Keratinocyte (primary cell): Measurements from ENCODE around the gene ASCC2. TPM values are rescaled to one million over a fixed set of nuclear protein-coding genes. Genes with fewer than 3 reads are reported as not detected.

Experiments
- DNase-seq: peaks from one replicate; pipeline ENCODE4 v3.0.0-alpha.2; 2011; ENCODE audit warnings: low read depth, missing footprints, low spot score
- FAIRE-seq: peaks from 2 replicates; lab custom pipeline; 2011; peaks lifted over from hg19 to GRCh38; lab: Jason Lieb, UNC
- H2AFZ ChIP-seq: 2 replicates; pipeline ENCODE4 v1.6.0; 2012; ENCODE audit warnings: low read length, control low read depth, inconsistent platforms; ENCODE audit not compliant: control insufficient read depth
- H3K27ac ChIP-seq: 2 replicates; pipeline ENCODE4 v1.5.1; 2011; ENCODE audit warnings: low read length; ENCODE audit not compliant: control insufficient read depth, insufficient read depth
- H3K27me3 ChIP-seq: 3 replicates; pipeline ENCODE4 v1.6.0; 2011; ENCODE audit warnings: low read length; ENCODE audit not compliant: control insufficient read depth, insufficient read depth; ENCODE audit errors: extremely low read depth
- H3K36me3 ChIP-seq, 2 experiments: 2 replicates in 1 of 2; 3 replicates in 1 of 2; pipeline ENCODE4 v1.5.1; 2011; ENCODE audit warnings: low read length in 2 of 2, mild to moderate bottlenecking in 1 of 2; ENCODE audit not compliant: control insufficient read depth in 2 of 2, insufficient read depth in 2 of 2; ENCODE audit errors: extremely low read depth in 1 of 2
- H3K4me1 ChIP-seq: 3 replicates; pipeline ENCODE4 v1.5.1; 2011; ENCODE audit warnings: low read length; ENCODE audit not compliant: control insufficient read depth, insufficient read depth; ENCODE audit errors: extremely low read depth
- H3K4me2 ChIP-seq: 3 replicates; pipeline ENCODE4 v1.6.0; 2011; ENCODE audit warnings: low read depth, low read length; ENCODE audit not compliant: control insufficient read depth, insufficient read depth; ENCODE audit errors: extremely low read depth
- H3K4me3 ChIP-seq, 3 experiments: fragments of 200-600 bp in 1 of 3; sonication (generic) in 1 of 3; 2 replicates in 2 of 3; 3 replicates in 1 of 3; pipeline ENCODE4 v1.5.1; 2011 to 2016; ENCODE audit warnings: low read length in 3 of 3, mild to moderate bottlenecking in 3 of 3, control low read depth in 2 of 3, inconsistent platforms in 1 of 3, low read depth in 1 of 3, mixed read lengths in 1 of 3, mixed run types in 1 of 3, moderate library complexity in 1 of 3; ENCODE audit not compliant: control insufficient read depth in 2 of 3, insufficient read depth in 2 of 3; ENCODE audit errors: extremely low read depth in 1 of 3
- H3K79me2 ChIP-seq: 2 replicates; pipeline ENCODE4 v1.6.0; 2012; ENCODE audit warnings: low read length; ENCODE audit not compliant: control insufficient read depth, insufficient read depth
- H3K9ac ChIP-seq: 3 replicates; pipeline ENCODE4 v1.6.0; 2011; ENCODE audit warnings: low read length; ENCODE audit not compliant: control insufficient read depth, insufficient read depth; ENCODE audit errors: extremely low read depth
- H3K9me1 ChIP-seq: 3 replicates; pipeline ENCODE4 v1.6.0; 2011; ENCODE audit warnings: low read length; ENCODE audit not compliant: control insufficient read depth, insufficient read depth; ENCODE audit errors: extremely low read depth
- H3K9me3 ChIP-seq: 2 replicates; pipeline ENCODE4 v1.5.1; 2012; ENCODE audit warnings: low read depth, low read length; ENCODE audit not compliant: control insufficient read depth
- H4K20me1 ChIP-seq: 3 replicates; pipeline ENCODE4 v1.6.0; 2011; ENCODE audit warnings: low read length; ENCODE audit not compliant: control insufficient read depth, insufficient read depth; ENCODE audit errors: extremely low read depth
- CTCF ChIP-seq, 3 experiments: IDR thresholded peaks in 1 of 3; conservative IDR thresholded peaks in 1 of 3; optimal IDR thresholded peaks in 1 of 3; 2 replicates in 2 of 3; 3 replicates in 1 of 3; pipeline versions ENCODE3 to v1.5.1; 2011; ENCODE audit warnings: low read length in 3 of 3, mild to moderate bottlenecking in 3 of 3, moderate library complexity in 2 of 3, control low read depth in 1 of 3, inconsistent platforms in 1 of 3; ENCODE audit not compliant: insufficient read depth in 2 of 3; ENCODE audit errors: extremely low read depth in 1 of 3
- EZH2 ChIP-seq: IDR thresholded peaks from one replicate; pipeline ENCODE4 v1.6.1; 2012; ENCODE audit warnings: inconsistent platforms, mild to moderate bottlenecking, low read length, moderate library complexity
- dilution Hi-C: fragments of 300-500 bp; cut with MboI; formaldehyde crosslinking; loops from one replicate; pipeline ENCODE4 v1.7.0; 2020; ENCODE audit warnings: low sequenced_read_pairs; ENCODE audit not compliant: extremely low pct_ligation_motif_present
- polyA plus RNA-seq, 5 experiments: library from polyadenylated mRNA; depleted of rRNA in 3 of 5; stranded (reverse) in 3 of 5; stranded (forward) in 1 of 5; unstranded in 1 of 5; fragments of >200 nt; gene quantifications; 1 replicate in 1 of 5; 2 replicates in 3 of 5; 3 replicates in 1 of 5; pipeline versions ENCODE4 v1.2.1 to v1.2.3, GENCODE V29; 2011 to 2012; ENCODE audit warnings: missing spikeins in 2 of 5, low read depth in 1 of 5, low replicate concordance in 1 of 5

ASCC2 gene
- polyA plus RNA-seq, 1 donor (not counting 4 experiments of a cell fraction or from before 2014, with no cell fraction given), result 51.3 TPM

GRCh38 chr22:29883775-29884097, 45.7 kb upstream of the ASCC2 start:
- peak overlapping the region; percentile 87 for H3K27ac ChIP-seq
- H3K9ac ChIP-seq, result peak overlapping the region; percentile 92
- FAIRE-seq (no peak), DNase-seq (no peak)
- H3K27me3 ChIP-seq, result no peaks in the 10 kb centered on the region
- peak overlapping the region; percentile 74 to 96 (median 91) for H3K4me3 ChIP-seq
- dilution Hi-C loops, result no loop called here
- no peaks in the 10 kb centered on the region for H3K36me3 ChIP-seq
- H3K9me3 ChIP-seq, result no peaks in the 10 kb centered on the region
- H2AFZ ChIP-seq, result peak overlapping the region; percentile 49
- peak overlapping the region; percentile 93 for H3K4me2 ChIP-seq
- peaks cover 20% of the 10 kb centered on the region for H3K4me1 ChIP-seq
- H3K79me2 ChIP-seq, result peaks cover 52% of the 10 kb centered on the region
- H4K20me1 ChIP-seq, result no peaks in the 10 kb centered on the region
- no peaks in the 10 kb centered on the region for H3K9me1 ChIP-seq
- TF ChIP-seq EZH2 (no peak), CTCF (optimal IDR thresholded peaks at IDR 0.05 in 1 of 3, IDR thresholded peaks at IDR 0.05 in 1 of 3, conservative IDR thresholded peaks at IDR 0.05 in 1 of 3; ENCODE audit: extremely low read depth in 1 of 3, insufficient read depth in 2 of 3, low read length in 3 of 3) (no peak)

- dilution Hi-C loops, result no loop called here
- Histone ChIP-seq H3K9ac (peak within 1 kb of the TSS; percentile 92), H4K20me1 (no peaks in the 10 kb centered on the region), H3K36me3 (no peaks in the 10 kb centered on the region), H3K4me3 (peak within 1 kb of the TSS; percentile 74 to 96 (median 91)), H3K4me2 (peak within 1 kb of the TSS; percentile 93), H3K4me1 (peaks cover 20% of the 10 kb centered on the region), H3K27ac (peak within 1 kb of the TSS; percentile 87), H3K79me2 (peaks cover 48% of the 10 kb centered on the region), H3K9me1 (no peaks in the 10 kb centered on the region), H3K9me3 (no peaks in the 10 kb centered on the region), H2AFZ (peak within 1 kb of the TSS; percentile 82), H3K27me3 (no peaks in the 10 kb centered on the region)
- DNase-seq (peak; percentile 55), FAIRE-seq (no peak)
- no peak for TF ChIP-seq EZH2
- peak in 1 of 3 experiments; percentile 22 for TF ChIP-seq CTCF (optimal IDR thresholded peaks at IDR 0.05 in 1 of 3, IDR thresholded peaks at IDR 0.05 in 1 of 3, conservative IDR thresholded peaks at IDR 0.05 in 1 of 3; ENCODE audit: extremely low read depth in 1 of 3, insufficient read depth in 2 of 3, low read length in 3 of 3)
Measured at GRCh38 chr22:29883045-29883774, 45.1 kb upstream of the ASCC2 start, which contains the start of gene MTMR3. TSS of gene MTMR3 (plus strand) at chr22:29883174. CDS start at chr22:29971060, 87,886 bp downstream.
